Measurements from ENCODE around the gene GUCY2D.

GUCY2D gene

DNA sequence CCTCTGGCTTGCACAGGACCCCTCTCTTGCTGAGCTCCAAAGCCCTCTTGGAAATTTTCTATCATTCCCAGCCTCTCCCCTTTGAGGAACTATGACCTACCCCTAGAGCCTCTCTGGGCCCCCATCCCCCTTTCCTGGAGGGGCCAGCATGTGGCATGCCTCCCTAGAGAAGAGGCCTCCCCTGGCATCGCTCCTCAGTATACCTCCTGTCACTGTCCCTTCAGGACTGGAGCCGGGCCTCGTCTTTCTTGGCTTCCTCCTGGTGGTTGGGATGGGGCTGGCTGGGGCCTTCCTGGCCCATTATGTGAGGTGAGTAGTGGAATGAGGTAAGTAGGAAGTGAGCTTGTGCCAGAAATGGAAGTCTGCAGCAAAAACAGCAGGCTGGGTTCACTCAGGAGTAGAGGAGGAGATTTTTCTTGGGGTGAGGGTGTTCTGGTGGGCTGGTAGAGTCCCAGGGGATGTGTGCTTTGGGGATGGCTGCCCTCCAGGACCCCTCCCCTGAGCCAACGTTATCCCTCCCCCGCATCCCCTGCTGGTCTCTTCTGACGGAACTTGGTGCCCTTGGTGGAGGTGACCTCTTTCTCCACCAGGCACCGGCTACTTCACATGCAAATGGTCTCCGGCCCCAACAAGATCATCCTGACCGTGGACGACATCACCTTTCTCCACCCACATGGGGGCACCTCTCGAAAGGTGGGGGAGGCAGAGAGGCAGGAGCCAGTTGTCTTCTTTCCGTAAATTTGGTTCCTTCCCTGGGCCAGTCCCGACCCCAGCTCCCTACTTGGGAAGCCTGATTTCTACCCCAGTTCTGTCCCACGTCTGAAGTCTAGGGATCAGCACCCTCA lies 4.6 kb downstream of the GUCY2D start:
- DNase-seq (ENCODE audit: low spot score), result no peak
- TF ChIP-seq, protein P1, sequence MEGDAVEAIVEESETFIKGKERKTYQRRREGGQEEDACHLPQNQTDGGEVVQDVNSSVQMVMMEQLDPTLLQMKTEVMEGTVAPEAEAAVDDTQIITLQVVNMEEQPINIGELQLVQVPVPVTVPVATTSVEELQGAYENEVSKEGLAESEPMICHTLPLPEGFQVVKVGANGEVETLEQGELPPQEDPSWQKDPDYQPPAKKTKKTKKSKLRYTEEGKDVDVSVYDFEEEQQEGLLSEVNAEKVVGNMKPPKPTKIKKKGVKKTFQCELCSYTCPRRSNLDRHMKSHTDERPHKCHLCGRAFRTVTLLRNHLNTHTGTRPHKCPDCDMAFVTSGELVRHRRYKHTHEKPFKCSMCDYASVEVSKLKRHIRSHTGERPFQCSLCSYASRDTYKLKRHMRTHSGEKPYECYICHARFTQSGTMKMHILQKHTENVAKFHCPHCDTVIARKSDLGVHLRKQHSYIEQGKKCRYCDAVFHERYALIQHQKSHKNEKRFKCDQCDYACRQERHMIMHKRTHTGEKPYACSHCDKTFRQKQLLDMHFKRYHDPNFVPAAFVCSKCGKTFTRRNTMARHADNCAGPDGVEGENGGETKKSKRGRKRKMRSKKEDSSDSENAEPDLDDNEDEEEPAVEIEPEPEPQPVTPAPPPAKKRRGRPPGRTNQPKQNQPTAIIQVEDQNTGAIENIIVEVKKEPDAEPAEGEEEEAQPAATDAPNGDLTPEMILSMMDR (conservative IDR thresholded peaks at IDR 0.05; ENCODE audit: low read depth), result no peak
- CTCF ChIA-PET, result no interaction called here
- no peak overlapping the region for H3K27ac ChIP-seq
- POLR2A ChIA-PET (ENCODE audit: low non-redundant PET), result no interaction called here

DNA sequence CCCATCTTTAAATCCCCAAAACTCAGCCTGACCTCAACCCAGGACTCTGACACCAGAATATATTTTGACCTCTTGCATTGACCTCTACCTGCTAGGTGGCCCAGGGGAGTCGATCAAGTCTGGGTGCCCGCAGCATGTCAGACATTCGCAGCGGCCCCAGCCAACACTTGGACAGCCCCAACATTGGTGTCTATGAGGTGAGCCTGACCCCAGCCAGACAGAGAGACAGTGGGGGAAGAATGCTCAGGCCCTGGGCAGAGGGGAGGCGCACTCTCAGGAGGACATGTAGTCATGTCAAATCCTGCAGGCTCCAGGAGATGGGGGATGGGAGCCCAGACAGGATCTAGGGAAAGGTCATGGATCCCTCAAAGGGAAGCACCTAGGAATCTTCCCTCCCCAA lies 5.4 kb downstream of the GUCY2D start:
- CTCF ChIA-PET, result interaction anchor here (0.6 kb wide), 1 partner anchor 674 kb away, joined by 3 read pairs; no protein-coding TSS in a partner anchor
- DNase-seq (ENCODE audit: low spot score), result no peak
- POLR2A ChIA-PET (ENCODE audit: low non-redundant PET), result no interaction called here
- TF ChIP-seq, protein P1 (conservative IDR thresholded peaks at IDR 0.05; ENCODE audit: low read depth), result no peak
- no peak overlapping the region for H3K27ac ChIP-seq

DNA sequence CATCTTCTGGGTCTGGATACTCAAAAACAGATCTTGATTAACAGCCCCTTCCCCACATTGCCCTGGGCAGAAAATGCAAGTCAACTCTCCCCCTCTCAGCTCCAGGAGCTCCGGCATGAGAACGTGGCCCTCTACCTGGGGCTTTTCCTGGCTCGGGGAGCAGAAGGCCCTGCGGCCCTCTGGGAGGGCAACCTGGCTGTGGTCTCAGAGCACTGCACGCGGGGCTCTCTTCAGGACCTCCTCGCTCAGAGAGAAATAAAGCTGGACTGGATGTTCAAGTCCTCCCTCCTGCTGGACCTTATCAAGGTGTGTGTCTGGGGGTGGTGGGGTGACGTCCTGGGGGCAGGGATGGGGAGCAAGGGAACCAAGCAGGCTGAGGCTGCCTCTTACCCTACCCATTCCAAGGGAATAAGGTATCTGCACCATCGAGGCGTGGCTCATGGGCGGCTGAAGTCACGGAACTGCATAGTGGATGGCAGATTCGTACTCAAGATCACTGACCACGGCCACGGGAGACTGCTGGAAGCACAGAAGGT lies 9.7 kb downstream of the GUCY2D start:
- DNase-seq (ENCODE audit: low spot score), result no peak
- ChIA-PET CTCF (interaction anchor here (2.2 kb wide), 1 partner anchor 29 kb away, joined by 6 read pairs; no protein-coding TSS in a partner anchor), POLR2A (ENCODE audit: low non-redundant PET) (no interaction called here)
- no peak overlapping the region for H3K27ac ChIP-seq
- TF ChIP-seq, protein P1 (conservative IDR thresholded peaks at IDR 0.05; ENCODE audit: low read depth), result no peak

DNA sequence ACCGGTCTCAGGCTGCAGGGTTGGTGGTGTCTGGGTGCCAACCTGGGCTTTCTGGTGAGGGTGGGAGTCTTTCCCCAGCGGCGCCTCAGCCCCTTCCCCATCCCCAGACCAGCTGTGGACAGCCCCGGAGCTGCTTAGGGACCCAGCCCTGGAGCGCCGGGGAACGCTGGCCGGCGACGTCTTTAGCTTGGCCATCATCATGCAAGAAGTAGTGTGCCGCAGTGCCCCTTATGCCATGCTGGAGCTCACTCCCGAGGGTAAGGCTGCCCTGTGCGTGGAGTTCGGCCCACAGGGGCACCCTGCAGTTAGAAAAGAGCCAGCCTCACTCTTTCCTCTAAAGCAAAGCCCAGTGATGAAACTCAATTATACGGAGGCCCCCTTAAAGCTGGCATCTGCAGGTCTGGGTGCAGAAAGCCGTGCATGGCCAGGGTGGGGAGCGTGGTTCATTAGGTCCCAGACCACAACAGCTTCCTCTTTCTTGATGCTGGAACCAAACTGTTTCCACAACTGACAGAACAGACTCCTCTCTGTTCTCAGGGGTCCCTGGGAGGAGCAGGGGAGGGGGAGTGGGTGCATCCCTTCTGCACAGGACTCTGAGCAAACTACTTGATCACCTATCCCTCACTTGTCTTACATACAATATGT lies 10.7 kb downstream of the GUCY2D start:
- no peak overlapping the region for H3K27ac ChIP-seq

DNA sequence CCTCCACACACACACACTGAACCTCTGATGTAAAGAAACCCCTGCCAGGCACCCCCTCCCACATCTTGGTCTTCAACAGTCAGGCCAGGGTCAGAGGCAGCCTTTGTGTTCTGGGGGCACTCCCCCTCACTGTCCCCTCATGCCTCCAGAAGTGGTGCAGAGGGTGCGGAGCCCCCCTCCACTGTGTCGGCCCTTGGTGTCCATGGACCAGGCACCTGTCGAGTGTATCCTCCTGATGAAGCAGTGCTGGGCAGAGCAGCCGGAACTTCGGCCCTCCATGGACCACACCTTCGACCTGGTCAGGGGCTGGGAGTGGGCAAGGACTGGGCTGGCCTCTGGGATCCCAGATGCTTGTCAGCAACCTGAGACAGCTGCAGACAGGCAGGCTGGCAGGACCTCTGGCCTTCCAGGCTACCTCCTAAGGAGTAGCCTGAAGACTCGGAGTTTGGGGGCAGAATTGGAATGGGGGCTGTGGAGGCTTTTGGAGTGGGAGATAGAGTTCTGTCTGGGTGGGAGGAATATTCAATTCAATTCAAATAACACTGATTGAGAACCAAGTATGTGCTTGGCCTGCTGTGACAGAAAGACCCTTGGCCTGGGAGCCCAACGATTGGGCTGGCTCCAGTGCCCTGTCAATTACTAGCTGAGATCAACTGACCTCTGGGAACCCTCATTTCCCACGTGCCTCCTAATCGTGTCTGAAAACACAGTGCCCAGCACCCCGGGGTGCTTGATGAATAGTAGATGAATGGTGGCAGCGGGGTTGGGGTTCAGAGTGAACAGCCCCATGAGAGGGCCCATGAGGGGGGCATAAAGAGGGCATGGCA lies 11.5 kb downstream of the GUCY2D start:
- DNase-seq (ENCODE audit: low spot score), result no peak
- H3K27ac ChIP-seq, result no peak overlapping the region
- TF ChIP-seq, protein P1 (conservative IDR thresholded peaks at IDR 0.05; ENCODE audit: low read depth), result no peak
- POLR2A ChIA-PET (ENCODE audit: low non-redundant PET), result no interaction called here
- CTCF ChIA-PET, result interaction anchor here (2.2 kb wide), 1 partner anchor 27 kb away, joined by 6 read pairs; no protein-coding TSS in a partner anchor

More for the DNA sequence above, 10.7 kb downstream of the GUCY2D start:
- ChIA-PET POLR2A (ENCODE audit: low non-redundant PET) (no interaction called here), CTCF (interaction anchor here (2.2 kb wide), 1 partner anchor 28 kb away, joined by 6 read pairs; no protein-coding TSS in a partner anchor)
- TF ChIP-seq, protein P1 (conservative IDR thresholded peaks at IDR 0.05; ENCODE audit: low read depth), result no peak
- no peak for DNase-seq (ENCODE audit: low spot score)

DNA sequence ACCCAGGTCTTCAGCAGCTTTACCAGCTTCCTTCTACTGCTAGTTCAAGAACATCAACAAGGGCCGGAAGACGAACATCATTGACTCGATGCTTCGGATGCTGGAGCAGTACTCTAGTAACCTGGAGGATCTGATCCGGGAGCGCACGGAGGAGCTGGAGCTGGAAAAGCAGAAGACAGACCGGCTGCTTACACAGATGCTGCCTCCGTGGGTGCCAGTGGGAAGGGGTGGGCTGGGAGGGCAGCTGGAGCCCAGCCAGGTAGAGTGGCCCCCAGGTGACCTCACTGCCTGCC lies 12.1 kb downstream of the GUCY2D start:
- ChIA-PET POLR2A (ENCODE audit: low non-redundant PET) (no interaction called here), CTCF (no interaction called here)
- TF ChIP-seq, protein P1 (conservative IDR thresholded peaks at IDR 0.05; ENCODE audit: low read depth), result no peak
- no peak overlapping the region for H3K27ac ChIP-seq
- no peak for DNase-seq (ENCODE audit: low spot score)

Measured in RWPE1 (cell line).